Vagina (tissue), 2 donors: ENCODE data around the gene CARD9. TPM values are rescaled to one million over a fixed set of nuclear protein-coding genes. Genes with fewer than 3 reads are reported as not detected.

ENCODE experiments used
- DNase-seq, 2 donors: peaks; one replicate each; pipeline ENCODE4 v3.0.0-alpha.2; 2017; ENCODE audit errors: extremely low spot score in 2 of 2
- H3K27ac ChIP-seq: fragments of 200-600 bp; sonication (generic); one replicate; pipeline ENCODE4 v1.5.1; 2019
- H3K27me3 ChIP-seq: fragments of 200-600 bp; sonication (generic); one replicate; pipeline ENCODE4 v1.5.1; 2019
- H3K36me3 ChIP-seq, 2 donors: fragments of 200-600 bp; sonication (generic); one replicate each; pipeline ENCODE4 v1.5.1; 2017 to 2019
- H3K4me1 ChIP-seq: fragments of 200-600 bp; sonication (generic); one replicate; pipeline ENCODE4 v1.5.1; 2019
- H3K4me3 ChIP-seq, 2 donors: fragments of 200-600 bp; sonication (generic); 1 replicate in 1 of 2; 2 replicates in 1 of 2; pipeline ENCODE4 v1.5.1; 2016 to 2019
- H3K9me3 ChIP-seq: fragments of 200-600 bp; sonication (generic); one replicate; pipeline ENCODE4 v1.5.1; 2019
- CTCF ChIP-seq, 3 experiments: fragments of 450-650 bp in 2 of 3; fragments of 200-600 bp in 1 of 3; sonication (generic) in 1 of 3; IDR thresholded peaks; one replicate each; pipeline ENCODE4 v1.5.1; 2017 to 2019; ENCODE audit warnings: antibody characterized with exemption in 3 of 3, mild to moderate bottlenecking in 2 of 3, moderate library complexity in 2 of 3
- POLR2A ChIP-seq, 2 donors: fragments of 450-650 bp; IDR thresholded peaks; one replicate each; pipeline ENCODE4 v1.6.1; 2017; ENCODE audit warnings: antibody characterized with exemption in 2 of 2, mild to moderate bottlenecking in 2 of 2, moderate library complexity in 2 of 2
- POLR2AphosphoS5 ChIP-seq, 2 donors: sonication (generic); formaldehyde crosslinking; IDR thresholded peaks; one replicate each; pipeline ENCODE4 v1.9.0; 2017; ENCODE audit warnings: antibody characterized with exemption in 2 of 2, mild to moderate bottlenecking in 2 of 2, low read depth in 1 of 2; ENCODE audit not compliant: insufficient read depth in 1 of 2
- intact Hi-C: fragments of 100-400 bp; cut with DNase I; formaldehyde crosslinking; loops from one replicate; pipeline ENCODE4 v1.15.1; 2023
- total RNA-seq: library from RNA; depleted of rRNA; stranded (reverse); fragments of >200 nt; gene quantifications from one replicate; pipeline ENCODE4 v1.2.3, GENCODE V29; 2016

CARD9 gene
- total RNA-seq, 1 donor from 2014 or later = 16.9 TPM

GRCh38 chr9:136358016-136358415, 15.5 kb downstream of the CARD9 start:
- Histone ChIP-seq H3K27ac (no peak overlapping the region), H3K36me3 (no peaks in the 10 kb centered on the region), H3K27me3 (no peaks in the 10 kb centered on the region), H3K9me3 (no peaks in the 10 kb centered on the region), H3K4me3 (no peak overlapping the region), H3K4me1 (peaks cover 41% of the 10 kb centered on the region)
- intact Hi-C loops = loop anchor here (5.0 kb wide), 1 partner anchor 1611 kb away; no protein-coding TSS in a partner anchor
- no peak for DNase-seq
- peak in 1 of 2 donors; percentile 7 for TF ChIP-seq POLR2AphosphoS5 (IDR thresholded peaks at IDR 0.05; ENCODE audit: insufficient read depth in 1 of 2, low read depth in 1 of 2)
- TF ChIP-seq POLR2A (IDR thresholded peaks at IDR 0.05) = no peak

GRCh38 chr9:136357202-136357725, 16.2 kb downstream of the CARD9 start:
- TF ChIP-seq CTCF (IDR thresholded peaks at IDR 0.05) = no peak
- no peak for TF ChIP-seq POLR2AphosphoS5 (IDR thresholded peaks at IDR 0.05; ENCODE audit: insufficient read depth in 1 of 2, low read depth in 1 of 2)
- TF ChIP-seq POLR2A (IDR thresholded peaks at IDR 0.05) = no peak
- H3K9me3 ChIP-seq = no peaks in the 10 kb centered on the region
- H3K4me3 ChIP-seq = no peak overlapping the region
- intact Hi-C loops = loop anchor here (5.0 kb wide), 1 partner anchor 1610 kb away; no protein-coding TSS in a partner anchor
- no peaks in the 10 kb centered on the region for H3K27me3 ChIP-seq
- no peak for DNase-seq
- H3K4me1 ChIP-seq = peaks cover 41% of the 10 kb centered on the region
- H3K27ac ChIP-seq = no peak overlapping the region
- no peaks in the 10 kb centered on the region for H3K36me3 ChIP-seq

GRCh38 chr9:136355616-136356557, 17.6 kb downstream of the CARD9 start:
- H3K9me3 ChIP-seq = no peaks in the 10 kb centered on the region
- H3K4me1 ChIP-seq = peaks cover 28% of the 10 kb centered on the region
- intact Hi-C loops = loop anchor here (5.0 kb wide), 1 partner anchor 1609 kb away; no protein-coding TSS in a partner anchor
- no peak for TF ChIP-seq CTCF (IDR thresholded peaks at IDR 0.05)
- TF ChIP-seq POLR2AphosphoS5 (IDR thresholded peaks at IDR 0.05; ENCODE audit: insufficient read depth in 1 of 2, low read depth in 1 of 2) = no peak
- no peak for TF ChIP-seq POLR2A (IDR thresholded peaks at IDR 0.05)
- H3K27me3 ChIP-seq = no peaks in the 10 kb centered on the region
- H3K4me3 ChIP-seq = no peak overlapping the region
- DNase-seq = no peak
- H3K36me3 ChIP-seq = no peaks in the 10 kb centered on the region
- H3K27ac ChIP-seq = no peak overlapping the region

GRCh38 chr9:136354592-136355085, 18.8 kb downstream of the CARD9 start:
- intact Hi-C loops = loop anchor here (5.0 kb wide), 1 partner anchor 1607 kb away; no protein-coding TSS in a partner anchor
- Histone ChIP-seq H3K4me3 (no peak overlapping the region), H3K36me3 (no peaks in the 10 kb centered on the region), H3K9me3 (no peaks in the 10 kb centered on the region), H3K27me3 (no peaks in the 10 kb centered on the region), H3K4me1 (peaks cover 24% of the 10 kb centered on the region), H3K27ac (peak overlapping the region; percentile 21)
- TF ChIP-seq POLR2AphosphoS5 (IDR thresholded peaks at IDR 0.05; ENCODE audit: insufficient read depth in 1 of 2, low read depth in 1 of 2) (peak in 1 of 2 donors; percentile 38), CTCF (IDR thresholded peaks at IDR 0.05) (no peak)
- no peak for DNase-seq

GRCh38 chr9:136353757-136354488, 19.5 kb downstream of the CARD9 start:
- Histone ChIP-seq H3K9me3 (no peaks in the 10 kb centered on the region), H3K4me1 (peaks cover 24% of the 10 kb centered on the region), H3K27me3 (no peaks in the 10 kb centered on the region), H3K4me3 (no peak overlapping the region), H3K27ac (peak overlapping the region; percentile 21), H3K36me3 (no peaks in the 10 kb centered on the region)
- TF ChIP-seq CTCF (IDR thresholded peaks at IDR 0.05) (no peak), POLR2AphosphoS5 (IDR thresholded peaks at IDR 0.05; ENCODE audit: insufficient read depth in 1 of 2, low read depth in 1 of 2) (no peak), POLR2A (IDR thresholded peaks at IDR 0.05) (no peak)
- no peak for DNase-seq
- intact Hi-C loops = no loop called here
